Spleen (tissue), 7 donors: ENCODE data around the gene ADD1.

Experiments
- CTCF ChIP-seq, 11 experiments: fragments of 200-600 bp in 7 of 11; fragments of 450-650 bp in 4 of 11; sonication (generic) in 4 of 11; IDR thresholded peaks in 8 of 11; conservative IDR thresholded peaks in 3 of 11; 1 replicate in 7 of 11; 2 replicates in 4 of 11; pipeline versions ENCODE4 v1.4.0 to v1.8.0; 2016 to 2021; ENCODE audit warnings: antibody characterized with exemption in 11 of 11, inconsistent platforms in 4 of 11, mild to moderate bottlenecking in 1 of 11
- POLR2A ChIP-seq, 3 donors: fragments of 450-650 bp; IDR thresholded peaks; one replicate each; pipeline ENCODE4 v1.5.1; 2017; ENCODE audit warnings: antibody characterized with exemption in 3 of 3, mild to moderate bottlenecking in 1 of 3
- donor health status: DM: no; HTN: no; CAD: no; lungs with moderate emphysema.
- donor health status: DM: no; HTN: no; CAD: no.
- donor health status: DM: no; HTN: no; CAD: no.

GRCh38 chr4:2852481-2852921 lies 8.9 kb downstream of the ADD1 start:
- TF ChIP-seq POLR2A (IDR thresholded peaks at IDR 0.05) (no peak), CTCF (IDR thresholded peaks at IDR 0.05 in 8 of 11, conservative IDR thresholded peaks at IDR 0.05 in 3 of 11) (no peak)
